GM18951 (cell line): ENCODE results near the gene EEF1G.

Source experiments
- POLR2A ChIP-seq: IDR thresholded peaks from 4 replicates; pipeline ENCODE4 v1.6.1; 2011; ENCODE audit warnings: mild to moderate bottlenecking; ENCODE audit not compliant: insufficient read length, insufficient read depth; ENCODE audit errors: extremely low read depth
- in situ Hi-C: fragments of 300-500 bp; cut with MboI; formaldehyde crosslinking; loops from one replicate; pipeline ENCODE4 v1.12.0; 2022; ENCODE audit warnings: low sequenced_read_pairs, mixed read lengths, inconsistent platforms; ENCODE audit not compliant: unreplicated experiment

Gene EEF1G

DNA sequence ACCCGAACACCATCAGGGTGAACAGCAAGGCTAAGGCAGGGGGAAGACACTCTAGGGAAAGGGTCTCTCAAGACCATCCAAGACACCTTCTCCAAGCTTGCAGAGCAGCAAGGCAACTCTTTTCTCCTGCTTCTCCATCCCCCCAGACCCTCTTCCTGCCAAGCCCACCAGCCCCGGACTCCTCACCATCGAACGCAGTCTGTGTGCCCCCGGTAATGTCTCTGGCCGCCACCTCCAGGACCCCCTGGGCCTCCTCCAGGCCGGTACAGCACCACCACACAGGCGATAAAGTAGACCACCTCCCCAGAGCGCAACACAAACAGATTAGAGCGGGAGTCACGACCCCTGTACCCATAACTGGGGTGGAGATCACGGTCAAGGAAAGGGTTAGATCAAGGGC, 35.1 kb upstream of the EEF1G start:
- TF ChIP-seq POLR2A, result no peak
- in situ Hi-C loops, result no loop called here

DNA sequence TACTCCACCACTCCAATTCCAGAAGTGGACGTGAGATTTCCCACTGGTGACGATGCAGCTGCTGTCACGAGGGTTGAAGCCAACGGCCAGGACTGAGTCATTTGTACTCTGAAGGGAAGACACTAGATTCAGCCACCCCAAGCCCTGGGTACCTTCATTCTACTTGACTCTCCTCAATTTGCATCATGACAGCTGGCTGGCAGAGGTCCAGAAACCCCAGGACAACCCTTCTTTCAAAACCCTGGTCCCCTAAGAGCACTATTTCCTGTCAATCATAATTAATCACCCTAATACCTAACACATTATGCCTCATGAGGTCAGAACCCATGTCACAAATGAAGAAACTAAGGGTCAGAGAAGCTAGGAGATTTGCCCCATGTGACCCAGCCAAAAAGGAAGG, 34.0 kb upstream of the EEF1G start:
- TF ChIP-seq POLR2A, result no peak
- in situ Hi-C loops, result no loop called here

DNA sequence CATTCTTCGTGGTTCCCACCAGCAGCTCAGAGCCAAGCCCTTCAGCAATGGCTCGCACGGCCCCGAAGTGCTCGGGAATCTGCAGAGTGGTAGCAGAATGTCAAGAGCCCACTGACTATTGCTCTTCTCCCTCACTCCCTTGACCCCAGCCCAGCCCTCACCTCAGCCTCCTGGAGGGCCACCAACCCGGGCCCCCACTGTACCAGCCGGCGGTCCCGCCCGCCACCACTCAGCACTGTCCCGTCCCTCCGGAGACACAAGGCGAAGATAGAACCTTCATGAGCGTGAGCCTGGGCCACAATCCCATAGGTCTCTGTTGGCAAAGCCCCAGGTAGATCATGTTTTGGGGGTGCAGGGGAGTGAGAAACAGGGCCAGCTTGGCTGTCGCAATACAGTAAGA, 32.2 kb upstream of the EEF1G start:
- TF ChIP-seq POLR2A, result no peak
- in situ Hi-C loops, result no loop called here

DNA sequence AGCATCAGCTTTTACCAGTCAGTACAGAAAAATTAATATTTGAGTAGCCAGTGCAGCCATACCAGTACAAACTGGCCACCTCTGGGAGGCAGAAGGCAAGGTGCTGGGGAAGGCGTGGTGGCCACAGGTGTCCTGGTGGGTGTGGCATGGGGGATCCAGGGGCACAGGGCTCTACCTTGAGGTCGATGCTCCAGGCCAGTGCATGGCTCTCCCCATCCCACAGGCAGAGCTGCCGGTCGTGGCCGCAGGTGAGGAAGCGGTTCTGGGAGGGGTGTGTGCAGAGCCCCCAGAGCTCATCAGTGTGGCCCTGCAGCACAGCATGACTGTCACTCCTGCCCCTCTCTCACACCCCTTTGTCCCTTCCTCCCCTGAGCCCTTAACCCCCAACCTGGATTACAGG, 31.8 kb upstream of the EEF1G start:
- TF ChIP-seq POLR2A, result no peak

DNA sequence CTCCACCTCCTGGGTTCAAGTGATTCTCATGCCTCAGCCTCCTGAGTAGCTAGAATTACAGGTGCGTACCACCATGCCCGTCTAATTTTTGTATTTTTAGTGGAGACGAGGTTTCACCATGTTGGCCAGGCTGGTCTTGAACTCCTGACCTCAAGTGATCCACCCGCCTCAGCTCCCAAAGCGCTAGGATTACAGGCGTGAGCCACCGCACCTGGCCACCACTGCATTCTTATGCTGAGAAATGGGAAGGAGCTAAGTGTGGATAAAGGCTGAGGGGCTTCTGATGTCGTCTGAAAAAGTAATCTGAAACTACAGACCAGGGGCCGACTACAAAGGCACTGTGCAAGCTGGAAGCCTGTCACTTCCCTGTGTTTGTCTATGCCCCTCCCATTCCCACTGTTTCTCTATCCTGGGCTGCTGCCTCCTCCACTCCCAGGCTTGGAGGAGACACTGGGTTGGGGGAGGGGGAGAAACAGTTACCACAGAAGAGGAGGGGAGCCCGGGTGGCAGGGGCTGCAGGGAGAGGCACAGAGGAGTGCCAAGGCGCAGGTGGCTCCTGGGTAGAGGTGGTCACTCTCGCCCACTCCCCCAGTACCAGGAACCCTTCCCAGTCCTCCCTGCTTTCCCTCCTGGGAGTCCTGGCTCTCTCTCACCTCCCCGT, 30.9 kb upstream of the EEF1G start:
- in situ Hi-C loops, result no loop called here
- TF ChIP-seq POLR2A, result no peak

More for the DNA sequence above, 31.8 kb upstream of the EEF1G start:
- in situ Hi-C loops, result no loop called here

DNA sequence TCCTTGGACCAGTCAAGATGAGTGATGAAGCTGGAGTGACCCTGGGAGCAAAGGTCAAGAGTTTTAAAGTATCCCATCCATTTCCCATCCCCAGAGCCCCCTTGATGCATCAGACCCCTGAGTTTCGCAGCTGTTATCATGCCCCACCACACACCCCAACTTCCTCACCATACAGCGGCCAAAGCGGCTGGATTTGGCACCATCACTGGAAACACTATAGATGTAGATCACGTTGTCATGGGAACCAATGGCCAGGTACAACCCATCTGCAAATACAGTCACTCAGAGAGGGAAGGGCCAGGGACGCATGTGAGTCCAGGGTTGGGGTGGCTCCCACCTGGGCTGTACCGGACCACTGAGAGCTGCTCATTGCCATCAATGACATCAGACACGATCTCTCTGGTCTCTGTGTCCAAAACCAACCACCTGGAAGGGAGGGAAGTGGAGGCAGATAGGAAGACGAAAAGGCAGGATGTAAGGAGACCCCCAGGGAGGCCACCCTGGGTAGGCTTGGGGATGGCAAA, 30.1 kb upstream of the EEF1G start:
- TF ChIP-seq POLR2A, result no peak
- in situ Hi-C loops, result no loop called here

DNA sequence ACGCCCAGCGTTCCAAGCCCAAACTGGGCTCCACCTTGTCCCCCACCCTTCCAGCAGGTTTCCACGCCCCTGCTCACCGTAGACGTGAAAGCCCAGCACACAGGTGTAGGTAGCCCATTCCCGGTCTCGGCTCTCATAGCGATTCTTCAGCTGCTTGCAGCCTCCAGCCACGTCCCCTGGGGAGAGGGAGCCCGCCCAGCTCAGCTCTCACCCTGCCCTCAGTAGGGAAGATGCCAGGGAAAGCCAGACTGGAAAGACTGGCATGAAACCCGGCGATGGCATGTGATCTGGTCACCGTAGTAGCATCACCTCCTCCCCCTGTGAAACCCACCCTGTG, 29.3 kb upstream of the EEF1G start:
- in situ Hi-C loops, result no loop called here
- TF ChIP-seq POLR2A, result no peak

DNA sequence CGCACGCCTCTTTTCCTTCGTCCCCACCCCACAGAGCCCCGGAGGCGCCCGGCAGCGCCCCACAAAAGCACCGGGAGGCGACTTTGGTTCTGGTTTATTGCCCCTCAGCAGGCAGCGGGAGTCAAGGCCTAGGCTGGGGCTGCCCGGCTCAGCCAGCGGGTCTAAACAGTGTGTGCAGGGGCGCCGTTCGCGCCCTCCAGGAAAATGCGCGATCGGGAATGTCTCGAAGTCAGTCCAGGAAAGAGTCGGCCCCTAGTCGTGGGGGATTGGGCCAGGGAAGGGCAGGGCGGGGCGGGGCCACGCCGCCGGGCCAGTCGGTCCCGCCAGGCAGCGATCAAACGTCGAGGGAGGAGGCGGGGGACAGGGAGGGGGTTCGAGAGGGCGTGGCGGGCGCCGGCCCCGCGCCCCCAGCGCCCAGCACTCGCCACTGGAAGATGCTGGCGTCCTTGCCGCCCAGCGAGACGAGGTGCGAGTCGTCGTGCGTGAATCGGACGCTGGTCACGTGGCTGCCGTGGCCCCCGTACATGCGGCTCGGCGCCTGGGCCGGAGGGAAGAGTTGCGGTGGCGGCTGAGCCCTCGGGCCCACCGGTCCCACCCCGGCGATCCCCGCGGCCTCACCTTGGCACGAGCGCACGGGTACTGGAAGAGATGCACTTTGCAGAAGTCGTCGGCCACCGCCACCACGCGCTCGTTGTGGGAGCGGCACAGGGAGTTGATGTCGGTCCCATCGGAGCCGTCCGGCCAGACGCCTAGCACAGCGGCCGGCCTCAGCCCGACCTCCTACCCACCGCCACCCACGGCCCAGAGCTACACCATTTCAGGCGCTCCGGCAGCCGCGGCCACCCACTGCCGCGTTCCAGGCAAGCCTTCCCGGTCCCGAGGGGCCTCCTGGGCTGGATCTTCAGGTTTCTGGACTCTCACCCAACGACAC, 28.7 kb upstream of the EEF1G start:
- in situ Hi-C loops, result no loop called here
- TF ChIP-seq POLR2A, result peak; percentile 42

DNA sequence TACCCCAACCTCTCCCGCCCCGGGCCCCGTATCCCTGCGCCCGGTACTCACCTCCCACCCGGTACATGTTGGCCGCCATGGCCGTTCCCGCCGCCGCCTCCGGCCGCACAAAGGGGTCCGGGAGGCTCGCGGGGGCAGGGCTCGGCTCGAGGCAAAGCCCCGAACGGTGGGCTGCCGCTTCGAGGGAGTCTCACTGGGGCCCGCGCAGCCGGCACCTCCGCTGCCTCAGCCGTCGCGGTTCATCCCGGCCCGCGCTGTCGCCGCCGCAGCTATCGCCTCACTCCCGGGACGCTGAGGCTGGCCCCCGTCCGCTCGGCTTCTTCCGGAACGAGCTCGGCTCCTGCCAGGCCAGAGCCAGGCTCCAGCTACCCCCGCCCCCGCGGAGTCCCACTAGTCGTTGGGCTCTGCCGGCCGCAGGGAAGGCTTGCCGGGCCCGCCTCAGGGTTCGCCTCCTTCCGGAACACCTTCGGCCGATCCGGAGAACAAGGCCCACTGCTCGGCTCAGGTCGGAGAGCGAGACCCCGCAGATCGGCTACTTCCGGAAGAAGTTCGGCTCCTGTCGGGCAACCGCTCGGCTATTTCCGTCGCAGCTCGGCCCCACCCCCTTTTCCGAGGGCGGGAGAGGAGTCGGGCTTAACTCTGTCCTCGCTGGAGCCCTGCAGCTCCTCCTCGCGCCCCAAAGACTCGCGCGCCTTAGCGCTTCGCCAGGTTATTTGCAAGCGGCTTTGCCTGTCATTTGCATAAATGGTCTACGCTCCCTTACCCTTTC, 27.9 kb upstream of the EEF1G start, which contains the start of gene MTA2:
TSS of gene MTA2 (minus strand) at position 494 of the 769 bp plus-strand sequence. CDS start at position 79, 415 bp downstream.
- in situ Hi-C loops, result no loop called here
- peak; percentile 70 for TF ChIP-seq POLR2A

DNA sequence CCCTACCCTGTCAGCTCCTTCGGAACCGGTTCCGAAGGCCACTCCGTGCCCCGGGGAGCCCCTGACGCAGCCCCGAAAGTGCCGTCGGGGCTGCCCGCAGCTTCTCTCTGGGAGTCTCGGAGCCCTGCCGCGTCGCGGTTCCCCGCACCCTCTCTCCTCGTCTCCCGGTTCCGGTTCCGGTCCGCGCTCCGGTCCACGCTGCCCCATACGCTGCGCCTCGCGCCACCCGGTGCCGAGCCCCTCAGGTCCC, 27.4 kb upstream of the EEF1G start:
- in situ Hi-C loops, result no loop called here
- peak; percentile 34 for TF ChIP-seq POLR2A

DNA sequence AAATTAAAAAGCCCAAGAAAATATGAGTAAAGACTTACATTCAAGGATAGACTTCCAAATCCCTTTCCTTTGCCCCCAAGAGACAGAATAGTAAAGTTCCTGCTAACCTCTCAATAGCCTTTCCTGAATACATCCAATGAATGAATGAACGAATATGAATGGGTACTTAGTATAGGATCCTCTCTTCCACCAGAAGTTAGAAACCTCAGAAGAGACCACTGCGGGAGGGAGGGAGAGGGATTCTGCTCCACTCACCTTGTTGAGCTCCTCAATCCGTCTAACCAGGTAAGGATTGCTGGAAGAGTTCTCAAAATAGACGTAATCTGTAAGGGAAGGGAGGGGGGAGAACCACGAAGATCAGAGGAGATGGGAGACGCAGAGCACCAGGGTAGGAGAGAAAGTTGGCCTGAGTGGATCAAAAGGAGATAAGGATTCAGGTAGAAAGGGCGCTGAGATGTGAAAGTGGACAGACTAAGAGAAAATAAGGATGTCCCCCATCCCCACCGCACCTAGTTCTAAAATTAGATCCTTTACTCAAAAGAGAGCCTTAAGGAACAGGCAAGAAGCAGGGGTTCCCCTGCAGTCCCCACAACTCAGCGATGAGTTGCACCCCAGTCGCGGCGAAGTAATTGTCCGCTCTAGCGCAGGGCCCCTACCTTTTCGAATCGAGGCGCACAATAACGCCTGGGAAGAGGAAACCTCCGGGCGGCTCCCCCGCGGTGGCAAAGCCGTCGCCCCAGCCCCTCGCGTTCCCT, 26.9 kb upstream of the EEF1G start:
- TF ChIP-seq POLR2A, result no peak
- in situ Hi-C loops, result no loop called here

DNA sequence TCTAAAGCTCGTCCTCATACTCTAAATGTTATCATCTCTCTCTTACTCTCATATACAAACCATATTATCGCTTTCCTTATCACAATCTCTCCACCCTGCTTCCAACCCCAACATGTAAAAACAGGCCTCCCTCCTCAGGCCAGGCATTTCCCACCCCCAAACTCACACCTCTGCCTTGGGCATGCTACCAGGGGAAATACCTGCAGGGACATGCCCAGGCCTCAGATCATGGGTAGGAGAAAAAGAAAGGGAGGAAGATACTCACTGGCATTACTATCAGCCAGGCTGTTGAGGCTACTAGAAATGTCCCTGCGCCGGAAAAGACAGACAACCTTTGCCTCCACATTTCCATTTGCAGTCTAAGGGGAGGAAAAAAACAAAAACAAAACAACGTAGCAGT, 26.2 kb upstream of the EEF1G start:
- TF ChIP-seq POLR2A, result no peak
- in situ Hi-C loops, result no loop called here
